ENCODE results near the gene MGA. TPM values are rescaled to one million over a fixed set of nuclear protein-coding genes. Genes with fewer than 3 reads are reported as not detected.
A peak's percentile ranks its signal among the peaks of the same experiment; 100 is the strongest.
"Not testable (repeated sequence)": the region's sequence is repeated elsewhere in the genome, so short reads cannot be mapped to it uniquely, and the experiment has no call there.

The MGA gene
- total RNA-seq, 6 experiments from 2014 or later = 11.8 to 16.6 (median 15.3) TPM

GRCh38 chr15:41730543-41730942 is 70.3 kb downstream of the MGA start:
- no peak for DNase-seq

GRCh38 chr15:41732483-41732882 is 72.3 kb downstream of the MGA start:
- DNase-seq = no peak
- Mint-ChIP-seq H3K27ac (no peak overlapping the region), H3K9me3 (no peaks in the 10 kb centered on the region), H3K27me3 (ENCODE audit: insufficient read depth) (no peaks in the 10 kb centered on the region), H3K4me3 (no peak overlapping the region), H3K36me3 (ENCODE audit: low read depth) (peaks cover 4% of the 10 kb centered on the region), H3K4me1 (ENCODE audit: low read depth) (peaks cover 15% of the 10 kb centered on the region)
- no peak for TF ChIP-seq CTCF (IDR thresholded peaks at IDR 0.05)

More at GRCh38 chr15:41730543-41730942, 70.3 kb downstream of the MGA start:
- H3K9me3 Mint-ChIP-seq = no peaks in the 10 kb centered on the region
- H3K27ac Mint-ChIP-seq = no peak overlapping the region
- peaks cover 24% of the 10 kb centered on the region for H3K4me1 Mint-ChIP-seq (ENCODE audit: low read depth)
- no peak overlapping the region for H3K4me3 Mint-ChIP-seq
- H3K36me3 Mint-ChIP-seq (ENCODE audit: low read depth) = no peaks in the 10 kb centered on the region
- no peaks in the 10 kb centered on the region for H3K27me3 Mint-ChIP-seq (ENCODE audit: insufficient read depth)
- no peak for TF ChIP-seq CTCF (IDR thresholded peaks at IDR 0.05)

- Mint-ChIP-seq H3K9me3 (no peaks in the 10 kb centered on the region), H3K27me3 (ENCODE audit: insufficient read depth) (no peaks in the 10 kb centered on the region), H3K4me1 (ENCODE audit: low read depth) (peaks cover 14% of the 10 kb centered on the region), H3K27ac (peak overlapping the region; percentile 64), H3K4me3 (no peak overlapping the region), H3K36me3 (ENCODE audit: low read depth) (peaks cover 4% of the 10 kb centered on the region)
- no peak for TF ChIP-seq CTCF (IDR thresholded peaks at IDR 0.05)
- DNase-seq = peak; percentile 1
Measured at GRCh38 chr15:41734079-41734478, 73.9 kb downstream of the MGA start.

GRCh38 chr15:41735046-41735445 is 74.8 kb downstream of the MGA start:
- no peaks in the 10 kb centered on the region for H3K9me3 Mint-ChIP-seq
- H3K27ac Mint-ChIP-seq = no peak overlapping the region
- H3K4me1 Mint-ChIP-seq (ENCODE audit: low read depth) = peaks cover 14% of the 10 kb centered on the region
- H3K4me3 Mint-ChIP-seq = no peak overlapping the region
- DNase-seq = no peak
- H3K27me3 Mint-ChIP-seq (ENCODE audit: insufficient read depth) = no peaks in the 10 kb centered on the region
- H3K36me3 Mint-ChIP-seq (ENCODE audit: low read depth) = peaks cover 4% of the 10 kb centered on the region
- no peak for TF ChIP-seq CTCF (IDR thresholded peaks at IDR 0.05)

- H3K36me3 Mint-ChIP-seq (ENCODE audit: low read depth); H3K27me3 Mint-ChIP-seq (ENCODE audit: insufficient read depth); DNase-seq; H3K27ac Mint-ChIP-seq; H3K9me3 Mint-ChIP-seq; H3K4me3 Mint-ChIP-seq: not testable (repeated sequence)
- H3K4me1 Mint-ChIP-seq (ENCODE audit: low read depth) = peaks cover 14% of the 10 kb centered on the region
Measured at GRCh38 chr15:41735492-41735891, 75.3 kb downstream of the MGA start.

- Mint-ChIP-seq H3K4me3 (0 out of 2 replicates have a peak overlapping the region, but pooled peaks have one; percentile 11), H3K36me3 (ENCODE audit: low read depth) (peaks cover 23% of the 10 kb centered on the region), H3K4me1 (ENCODE audit: low read depth) (peaks cover 22% of the 10 kb centered on the region), H3K9me3 (no peaks in the 10 kb centered on the region), H3K27ac (no peak overlapping the region), H3K27me3 (ENCODE audit: insufficient read depth) (peaks cover 2% of the 10 kb centered on the region)
- TF ChIP-seq CTCF (IDR thresholded peaks at IDR 0.05) = no peak
- DNase-seq = no peak
Measured at GRCh38 chr15:41746802-41747201, 86.6 kb downstream of the MGA start.

Measured in HFFc6 (cell line).